Neural progenitor cell (in vitro differentiated cells): Measurements from ENCODE around the gene GPLD1. TPM values are rescaled to one million over a fixed set of nuclear protein-coding genes. Genes with fewer than 3 reads are reported as not detected.

Experiments used
- DNase-seq: peaks from one replicate; pipeline ENCODE4 v3.0.0-alpha.2; 2016; ENCODE audit warnings: low spot score
- H2AFZ ChIP-seq: fragments of 200-600 bp; sonication (generic); replicated peaks from 2 replicates; pipeline ENCODE4 v1.6.1; 2016; ENCODE audit warnings: antibody characterized with exemption
- H3F3A ChIP-seq: fragments of 200-600 bp; sonication (generic); 2 replicates; pipeline ENCODE4 v1.6.1; 2016; ENCODE audit warnings: antibody characterized with exemption, low read depth
- H3K27ac ChIP-seq: fragments of 200-600 bp; sonication (generic); 2 replicates; pipeline ENCODE4 v1.5.1; 2016; ENCODE audit warnings: mild to moderate bottlenecking
- H3K27me3 ChIP-seq: fragments of 200-600 bp; sonication (generic); 2 replicates; pipeline ENCODE4 v1.6.1; 2016; ENCODE audit warnings: mild to moderate bottlenecking, moderate library complexity
- H3K36me3 ChIP-seq: fragments of 200-600 bp; sonication (generic); 2 replicates; pipeline ENCODE4 v1.5.1; 2016
- H3K4me1 ChIP-seq: fragments of 200-600 bp; sonication (generic); 2 replicates; pipeline ENCODE4 v1.6.1; 2016; ENCODE audit warnings: mixed run types
- H3K4me2 ChIP-seq: fragments of 200-600 bp; sonication (generic); 2 replicates; pipeline ENCODE4 v1.6.1; 2016
- H3K4me3 ChIP-seq: fragments of 200-600 bp; sonication (generic); 2 replicates; pipeline ENCODE4 v1.5.1; 2016
- H3K79me2 ChIP-seq: fragments of 200-600 bp; sonication (generic); 2 replicates; pipeline ENCODE4 v1.6.1; 2016; ENCODE audit warnings: low read depth
- H3K9ac ChIP-seq: fragments of 200-600 bp; sonication (generic); 2 replicates; pipeline ENCODE4 v1.6.1; 2016
- H3K9me3 ChIP-seq: fragments of 200-600 bp; sonication (generic); 2 replicates; pipeline ENCODE4 v1.5.1; 2016; ENCODE audit warnings: low read depth
- H4K20me1 ChIP-seq: fragments of 200-600 bp; sonication (generic); 2 replicates; pipeline ENCODE4 v1.6.1; 2016; ENCODE audit warnings: low read depth
- H3K27ac Mint-ChIP-seq: 3 replicates; pipeline ENCODE4 v1.8.0; 2021; ENCODE audit warnings: mixed read lengths
- H3K27me3 Mint-ChIP-seq: 2 replicates; pipeline ENCODE4 v1.8.0; 2022; ENCODE audit warnings: low read depth, mild to moderate bottlenecking, inconsistent platforms, moderate library complexity, mixed read lengths; ENCODE audit not compliant: insufficient read depth
- H3K36me3 Mint-ChIP-seq: 3 replicates; pipeline ENCODE4 v1.8.0; 2021; ENCODE audit warnings: mixed read lengths
- H3K4me1 Mint-ChIP-seq: 3 replicates; pipeline ENCODE4 v1.8.0; 2021; ENCODE audit warnings: mixed read lengths
- H3K4me3 Mint-ChIP-seq: 3 replicates; pipeline ENCODE4 v1.8.0; 2021; ENCODE audit warnings: mild to moderate bottlenecking, moderate library complexity, mixed read lengths
- H3K9me3 Mint-ChIP-seq: 3 replicates; pipeline ENCODE4 v1.8.0; 2020; ENCODE audit warnings: mixed read lengths
- EZH2 ChIP-seq: fragments of 200-600 bp; sonication (generic); IDR thresholded peaks from 2 replicates; pipeline ENCODE4 v1.6.1; 2017; ENCODE audit warnings: antibody characterized with exemption, mild to moderate bottlenecking, moderate library complexity
- EZH2phosphoT487 ChIP-seq: fragments of 200-600 bp; sonication (generic); IDR thresholded peaks from 2 replicates; pipeline ENCODE4 v1.6.1; 2017; ENCODE audit warnings: antibody characterized with exemption
- total RNA-seq: library from RNA; depleted of rRNA; stranded (reverse); fragments of >200 nt; gene quantifications from 2 replicates; pipeline ENCODE4 v1.2.3, GENCODE V29; 2015; ENCODE audit warnings: low replicate concordance
- TF ChIP-seq, protein P1 (sequence below): fragments of 200-600 bp; sonication (generic); IDR thresholded peaks from 2 replicates; pipeline ENCODE4 v1.5.1; 2017; ENCODE audit warnings: antibody characterized with exemption, mild to moderate bottlenecking

GPLD1 gene
- total RNA-seq, 1 donor from 2014 or later, result 8.3 TPM

- DNase-seq, result no peak
Observed at GRCh38 chr6:24493945-24494820, 4.8 kb upstream of the GPLD1 start.

GRCh38 chr6:24492475-24492874, 3.1 kb upstream of the GPLD1 start:
- no peak overlapping the region for H3K9ac ChIP-seq
- no peaks in the 10 kb centered on the region for H3K4me1 ChIP-seq
- peak; percentile 50 for DNase-seq
- no peak overlapping the region for H3K27ac ChIP-seq
- H3F3A ChIP-seq, result peaks cover 34% of the 10 kb centered on the region
- H3K9me3 ChIP-seq, result no peaks in the 10 kb centered on the region
- Mint-ChIP-seq H3K27ac (no peak overlapping the region), H3K9me3 (peaks cover 6% of the 10 kb centered on the region), H3K4me3 (no peak overlapping the region), H3K27me3 (peaks cover 8% of the 10 kb centered on the region), H3K36me3 (peaks cover 10% of the 10 kb centered on the region), H3K4me1 (peaks cover 15% of the 10 kb centered on the region)
- H2AFZ ChIP-seq, result no peak overlapping the region
- no peaks in the 10 kb centered on the region for H3K79me2 ChIP-seq
- TF ChIP-seq EZH2 (no peak), EZH2phosphoT487 (no peak)
- TF ChIP-seq, protein P1, sequence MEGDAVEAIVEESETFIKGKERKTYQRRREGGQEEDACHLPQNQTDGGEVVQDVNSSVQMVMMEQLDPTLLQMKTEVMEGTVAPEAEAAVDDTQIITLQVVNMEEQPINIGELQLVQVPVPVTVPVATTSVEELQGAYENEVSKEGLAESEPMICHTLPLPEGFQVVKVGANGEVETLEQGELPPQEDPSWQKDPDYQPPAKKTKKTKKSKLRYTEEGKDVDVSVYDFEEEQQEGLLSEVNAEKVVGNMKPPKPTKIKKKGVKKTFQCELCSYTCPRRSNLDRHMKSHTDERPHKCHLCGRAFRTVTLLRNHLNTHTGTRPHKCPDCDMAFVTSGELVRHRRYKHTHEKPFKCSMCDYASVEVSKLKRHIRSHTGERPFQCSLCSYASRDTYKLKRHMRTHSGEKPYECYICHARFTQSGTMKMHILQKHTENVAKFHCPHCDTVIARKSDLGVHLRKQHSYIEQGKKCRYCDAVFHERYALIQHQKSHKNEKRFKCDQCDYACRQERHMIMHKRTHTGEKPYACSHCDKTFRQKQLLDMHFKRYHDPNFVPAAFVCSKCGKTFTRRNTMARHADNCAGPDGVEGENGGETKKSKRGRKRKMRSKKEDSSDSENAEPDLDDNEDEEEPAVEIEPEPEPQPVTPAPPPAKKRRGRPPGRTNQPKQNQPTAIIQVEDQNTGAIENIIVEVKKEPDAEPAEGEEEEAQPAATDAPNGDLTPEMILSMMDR, result peak; percentile 53
- H4K20me1 ChIP-seq, result peaks cover 4% of the 10 kb centered on the region
- H3K36me3 ChIP-seq, result no peaks in the 10 kb centered on the region
- H3K4me3 ChIP-seq, result no peak overlapping the region
- peaks cover 36% of the 10 kb centered on the region for H3K27me3 ChIP-seq
- no peak overlapping the region for H3K4me2 ChIP-seq

More at GRCh38 chr6:24493945-24494820, 4.8 kb upstream of the GPLD1 start:
- Mint-ChIP-seq H3K36me3 (peaks cover 17% of the 10 kb centered on the region), H3K4me3 (peak overlapping the region; percentile 87), H3K4me1 (peaks cover 15% of the 10 kb centered on the region), H3K27me3 (peaks cover 8% of the 10 kb centered on the region), H3K9me3 (peaks cover 6% of the 10 kb centered on the region), H3K27ac (peak overlapping the region; percentile 14)
- peak overlapping the region; percentile 61 for H3K4me3 ChIP-seq
- peaks cover 36% of the 10 kb centered on the region for H3K27me3 ChIP-seq
- H2AFZ ChIP-seq, result peak overlapping the region; percentile 93
- no peak overlapping the region for H3K9ac ChIP-seq
- no peaks in the 10 kb centered on the region for H3K9me3 ChIP-seq
- H3K4me1 ChIP-seq, result no peaks in the 10 kb centered on the region
- peaks cover 4% of the 10 kb centered on the region for H4K20me1 ChIP-seq
- H3K36me3 ChIP-seq, result no peaks in the 10 kb centered on the region
- TF ChIP-seq EZH2phosphoT487 (no peak), EZH2 (peak; percentile 29)
- TF ChIP-seq, protein P1, result no peak
- H3F3A ChIP-seq, result peaks cover 34% of the 10 kb centered on the region
- H3K79me2 ChIP-seq, result no peaks in the 10 kb centered on the region
- H3K4me2 ChIP-seq, result peak overlapping the region; percentile 97
- H3K27ac ChIP-seq, result no peak overlapping the region

- Mint-ChIP-seq H3K36me3 (peaks cover 2% of the 10 kb centered on the region), H3K9me3 (no peaks in the 10 kb centered on the region), H3K27me3 (peaks cover 6% of the 10 kb centered on the region), H3K27ac (no peak overlapping the region), H3K4me3 (no peak overlapping the region), H3K4me1 (peaks cover 15% of the 10 kb centered on the region)
- peaks cover 4% of the 10 kb centered on the region for H4K20me1 ChIP-seq
- no peaks in the 10 kb centered on the region for H3K9me3 ChIP-seq
- DNase-seq, result no peak
- no peak overlapping the region for H3K4me3 ChIP-seq
- no peaks in the 10 kb centered on the region for H3K79me2 ChIP-seq
- no peak overlapping the region for H2AFZ ChIP-seq
- H3K4me1 ChIP-seq, result no peaks in the 10 kb centered on the region
- H3K9ac ChIP-seq, result no peak overlapping the region
- TF ChIP-seq EZH2phosphoT487 (no peak), EZH2 (no peak)
- TF ChIP-seq, protein P1, result no peak
- no peaks in the 10 kb centered on the region for H3K36me3 ChIP-seq
- H3K27ac ChIP-seq, result no peak overlapping the region
- H3F3A ChIP-seq, result peaks cover 32% of the 10 kb centered on the region
- H3K4me2 ChIP-seq, result no peak overlapping the region
- H3K27me3 ChIP-seq, result peaks cover 26% of the 10 kb centered on the region
Observed at GRCh38 chr6:24490948-24491347, 1.6 kb upstream of the GPLD1 start.
